H1 (cell line): ENCODE results near the gene MDC1. TPM values are rescaled to one million over a fixed set of nuclear protein-coding genes. Genes with fewer than 3 reads are reported as not detected.

Experiments used
- BRCA1 ChIP-seq: IDR thresholded peaks from 2 replicates; pipeline ENCODE4 v1.6.1; 2012; ENCODE audit warnings: low read depth, low read length, improper control_type of control experiment
- CHD7 ChIP-seq: fragments of 300-600 bp; sonication (generic); IDR thresholded peaks from 2 replicates; pipeline ENCODE4 v1.7.1; 2012; ENCODE audit warnings: low read length, moderate library complexity, mild to moderate bottlenecking, inconsistent platforms; ENCODE audit not compliant: insufficient replicate concordance
- GTF2F1 ChIP-seq: IDR thresholded peaks from 2 replicates; pipeline ENCODE4 v1.6.1; 2012; ENCODE audit warnings: low read depth, low read length, improper control_type of control experiment, borderline replicate concordance
- HDAC2 ChIP-seq, 2 experiments: fragments of 300-600 bp in 1 of 2; sonication (generic) in 1 of 2; IDR thresholded peaks; 2 replicates each; pipeline ENCODE4 v1.6.1; 2011 to 2012; ENCODE audit warnings: low read depth in 2 of 2, low read length in 2 of 2, mild to moderate bottlenecking in 2 of 2, moderate library complexity in 2 of 2, borderline replicate concordance in 1 of 2, inconsistent platforms in 1 of 2
- POLR2AphosphoS5 ChIP-seq: IDR thresholded peaks from 2 replicates; pipeline ENCODE4 v1.6.1; 2011; ENCODE audit warnings: low read depth, low read length
- SRF ChIP-seq: IDR thresholded peaks from 2 replicates; pipeline ENCODE4 v1.6.1; 2011; ENCODE audit warnings: mild to moderate bottlenecking, low read depth, low read length, moderate library complexity
- polyA plus RNA-seq, 7 experiments: library from polyadenylated mRNA; depleted of rRNA in 3 of 7; stranded (reverse) in 5 of 7; unstranded in 2 of 7; fragments of >200 nt in 5 of 7; fragments of 200-250 nt in 2 of 7; gene quantifications; 1 replicate in 5 of 7; 2 replicates in 1 of 7; 4 replicates in 1 of 7; pipeline versions ENCODE4 v1.2.1 to v1.2.3, GENCODE V29; 2011 to 2013; ENCODE audit warnings: missing spikeins in 2 of 7, mixed read lengths in 2 of 7
- total RNA-seq: library from RNA; stranded (reverse); fragmentation: NEBNext Ultra II Directional; extraction: Animal tissue kit (Norgen Biotek cat#: 25700); gene quantifications from 2 replicates; pipeline ENCODE4 v1.2.1, GENCODE V29; 2021

MDC1 gene
- total and polyA plus RNA-seq, 2 of the 8 experiments (the other 6 are each of a cell fraction or from before 2014, with no cell fraction given): 29.9 to 81.1 TPM

- TF ChIP-seq GTF2F1 (peak; percentile 90; the same call in 1 of the 2 replicates), POLR2AphosphoS5 (peak; percentile 98; the same call in 1 of the 2 replicates), BRCA1 (no peak; the same call in 1 of the 2 replicates), CHD7 (no peak), HDAC2 (IDR thresholded peaks at IDR 0.05; ENCODE audit: borderline replicate concordance in 1 of 2, low read depth in 2 of 2, low read length in 2 of 2) (no peak; a peak in 1 of 4 replicates), SRF (no peak)
- TF ChIP-seq, all 59 proteins: peak for 27
Observed at GRCh38 chr6:30719791-30720737, 3.0 kb upstream of the MDC1 start, which contains the start of gene TUBB (continued).
